COLO668 (cell line): ENCODE results near the gene CFTR.

Experiments used
- DNase-seq: peaks from one replicate; lab custom pipeline; 2025; ENCODE audit not compliant: unreplicated experiment; lab: John Stamatoyannopoulos, UW

The CFTR gene

GRCh38 chr7:117582219-117582704, 102.4 kb downstream of the CFTR start:
- DNase-seq, result no peak

GRCh38 chr7:117587931-117588330, 108.1 kb downstream of the CFTR start:
- no peak for DNase-seq

DNA sequence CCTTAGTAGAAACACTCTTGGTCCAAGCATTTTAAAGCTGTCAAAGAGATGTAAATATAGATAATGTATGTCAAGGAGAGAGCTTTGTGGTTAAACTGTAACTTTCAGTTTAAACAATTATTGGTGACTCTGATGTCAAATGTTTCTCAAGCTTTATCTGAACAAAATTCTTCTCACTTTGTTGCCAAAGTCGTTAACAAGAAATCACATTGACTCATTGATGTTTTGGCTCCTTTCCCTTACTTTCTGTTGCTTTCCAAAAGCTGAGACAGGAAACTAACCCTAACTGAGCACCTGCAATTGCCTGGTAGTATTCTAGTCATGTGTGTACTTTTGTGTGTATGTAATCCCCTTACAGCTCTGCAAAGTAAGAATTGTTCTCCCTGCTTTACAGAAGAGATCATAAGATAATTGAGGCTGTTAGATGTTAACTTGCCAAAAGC, 108.5 kb downstream of the CFTR start:
- no peak for DNase-seq

- no peak for DNase-seq
Measured at GRCh38 chr7:117590191-117590590, 110.4 kb downstream of the CFTR start.

DNA sequence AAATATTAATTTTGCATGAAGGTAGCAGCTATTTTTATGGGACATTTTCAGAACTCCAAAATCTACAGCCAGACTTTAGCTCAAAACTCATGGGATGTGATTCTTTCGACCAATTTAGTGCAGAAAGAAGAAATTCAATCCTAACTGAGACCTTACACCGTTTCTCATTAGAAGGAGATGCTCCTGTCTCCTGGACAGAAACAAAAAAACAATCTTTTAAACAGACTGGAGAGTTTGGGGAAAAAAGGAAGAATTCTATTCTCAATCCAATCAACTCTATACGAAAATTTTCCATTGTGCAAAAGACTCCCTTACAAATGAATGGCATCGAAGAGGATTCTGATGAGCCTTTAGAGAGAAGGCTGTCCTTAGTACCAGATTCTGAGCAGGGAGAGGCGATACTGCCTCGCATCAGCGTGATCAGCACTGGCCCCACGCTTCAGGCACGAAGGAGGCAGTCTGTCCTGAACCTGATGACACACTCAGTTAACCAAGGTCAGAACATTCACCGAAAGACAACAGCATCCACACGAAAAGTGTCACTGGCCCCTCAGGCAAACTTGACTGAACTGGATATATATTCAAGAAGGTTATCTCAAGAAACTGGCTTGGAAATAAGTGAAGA, 112.3 kb downstream of the CFTR start:
- DNase-seq, result no peak

GRCh38 chr7:117596134-117596533, 116.3 kb downstream of the CFTR start:
- DNase-seq, result no peak

DNA sequence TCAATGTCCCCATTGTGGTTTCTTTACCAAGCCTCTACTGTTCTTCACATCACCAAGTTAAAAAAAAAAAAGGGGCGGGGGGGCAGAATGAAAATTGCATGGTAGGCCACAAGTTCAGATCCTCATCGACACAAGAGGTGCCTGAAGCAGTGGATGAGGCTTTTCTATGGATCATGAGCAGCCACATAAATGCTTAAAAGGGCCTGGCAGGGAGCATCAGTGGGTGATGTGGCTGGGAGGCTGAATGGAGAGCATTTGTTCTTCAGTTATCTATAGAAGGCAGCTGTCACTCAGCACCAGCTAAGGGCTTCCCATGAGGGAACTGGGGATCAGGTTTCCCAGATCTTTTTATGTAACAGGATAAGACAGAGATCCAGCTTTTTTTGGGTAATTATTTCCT, 117.9 kb downstream of the CFTR start:
- DNase-seq, result no peak

DNA sequence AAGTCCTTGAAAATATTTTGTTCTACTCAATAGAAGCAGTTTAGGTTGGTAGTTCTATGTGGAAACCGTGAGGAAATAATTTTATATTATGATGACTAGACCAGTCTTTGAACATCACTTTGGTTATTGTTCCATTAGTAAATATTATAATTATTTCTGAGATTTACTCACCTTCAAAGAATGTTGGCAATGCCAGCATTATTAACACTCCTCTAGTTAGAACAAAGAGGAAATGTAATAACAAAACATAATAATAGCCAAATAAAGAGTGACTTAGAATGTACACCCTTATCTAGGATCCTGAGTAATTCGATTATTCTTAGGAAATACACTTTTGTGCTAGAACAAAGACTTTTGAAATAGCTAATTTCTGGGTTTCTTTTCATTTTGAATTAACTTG, 121.1 kb downstream of the CFTR start:
- no peak for DNase-seq

DNA sequence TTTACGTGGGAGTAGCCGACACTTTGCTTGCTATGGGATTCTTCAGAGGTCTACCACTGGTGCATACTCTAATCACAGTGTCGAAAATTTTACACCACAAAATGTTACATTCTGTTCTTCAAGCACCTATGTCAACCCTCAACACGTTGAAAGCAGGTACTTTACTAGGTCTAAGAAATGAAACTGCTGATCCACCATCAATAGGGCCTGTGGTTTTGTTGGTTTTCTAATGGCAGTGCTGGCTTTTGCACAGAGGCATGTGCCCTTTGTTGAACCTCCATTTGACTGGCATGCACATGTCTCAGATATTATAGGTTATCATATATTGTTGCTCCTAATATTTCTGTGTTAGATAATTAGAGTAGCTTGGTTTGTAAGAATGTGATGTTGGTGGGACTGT, 123.8 kb downstream of the CFTR start:
- DNase-seq, result no peak

GRCh38 chr7:117605712-117606111, 125.9 kb downstream of the CFTR start:
- no peak for DNase-seq

GRCh38 chr7:117606132-117606531, 126.3 kb downstream of the CFTR start:
- no peak for DNase-seq

DNA sequence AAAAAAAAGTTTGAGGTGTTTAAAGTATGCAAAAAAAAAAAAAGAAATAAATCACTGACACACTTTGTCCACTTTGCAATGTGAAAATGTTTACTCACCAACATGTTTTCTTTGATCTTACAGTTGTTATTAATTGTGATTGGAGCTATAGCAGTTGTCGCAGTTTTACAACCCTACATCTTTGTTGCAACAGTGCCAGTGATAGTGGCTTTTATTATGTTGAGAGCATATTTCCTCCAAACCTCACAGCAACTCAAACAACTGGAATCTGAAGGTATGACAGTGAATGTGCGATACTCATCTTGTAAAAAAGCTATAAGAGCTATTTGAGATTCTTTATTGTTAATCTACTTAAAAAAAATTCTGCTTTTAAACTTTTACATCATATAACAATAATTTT, 130.6 kb downstream of the CFTR start:
- DNase-seq, result no peak

- DNase-seq, result no peak
Measured at GRCh38 chr7:117612637-117613036, 132.8 kb downstream of the CFTR start.

- DNase-seq, result no peak
Measured at GRCh38 chr7:117616694-117617093, 136.9 kb downstream of the CFTR start.

DNA sequence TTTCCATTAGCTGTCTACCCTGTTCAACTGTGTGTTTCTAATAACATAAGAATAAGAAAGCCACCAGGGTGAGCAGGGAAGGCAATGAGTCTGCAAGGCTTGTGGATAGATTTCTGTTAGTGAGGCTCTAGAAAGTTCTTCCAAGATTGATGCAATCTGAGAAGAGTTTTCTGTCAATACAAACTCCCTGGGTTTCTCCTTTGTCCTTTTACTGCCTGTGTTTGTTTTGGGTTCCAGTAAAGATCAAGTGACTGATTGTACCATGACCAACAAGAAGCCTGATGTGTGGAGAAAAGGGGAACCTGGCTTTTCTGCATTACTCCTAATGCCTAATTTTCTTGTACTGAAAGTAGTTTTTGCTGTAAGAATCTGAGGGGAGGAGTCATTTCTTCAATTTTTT, 139.9 kb downstream of the CFTR start:
- DNase-seq, result no peak

GRCh38 chr7:117621075-117621618, 141.3 kb downstream of the CFTR start:
- no peak for DNase-seq

DNA sequence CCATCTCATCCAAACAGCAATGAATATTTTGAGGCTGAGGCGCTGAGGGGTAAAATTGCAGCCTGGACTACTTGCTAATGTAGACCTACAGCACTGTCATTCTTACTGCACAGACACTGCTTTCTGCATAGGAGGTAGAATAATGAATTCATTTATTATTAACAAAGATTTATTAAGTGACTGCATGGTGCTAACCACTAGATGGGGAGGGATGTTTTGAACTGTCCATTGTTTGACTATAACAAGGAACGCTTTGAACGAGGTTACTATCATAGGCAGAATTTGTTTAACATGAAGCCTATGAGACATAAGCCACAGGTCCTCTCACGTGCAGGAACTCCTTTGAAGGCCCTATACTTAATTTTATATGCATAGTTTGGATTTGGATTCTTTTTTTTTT, 143.8 kb downstream of the CFTR start:
- no peak for DNase-seq

DNA sequence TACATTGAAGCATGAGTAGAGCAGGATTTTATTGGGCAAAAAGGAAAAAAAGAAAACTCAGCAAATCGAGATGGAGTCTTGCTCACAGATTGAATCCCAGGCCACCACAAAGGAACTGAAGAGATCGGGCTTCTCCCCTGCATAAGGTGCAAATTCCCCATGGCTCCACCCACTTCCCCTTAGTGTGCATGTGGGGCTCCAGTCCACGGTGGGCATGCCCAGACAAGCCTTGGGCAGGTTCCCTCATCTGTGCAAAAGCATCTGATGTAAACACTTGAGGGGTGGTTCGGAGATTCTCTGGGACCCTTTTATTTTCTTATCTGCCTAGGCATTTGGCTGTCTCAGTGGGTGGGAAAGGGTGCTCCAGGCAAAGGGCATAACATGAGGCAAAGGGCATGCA, 150.7 kb downstream of the CFTR start:
- DNase-seq, result peak; percentile 13

DNA sequence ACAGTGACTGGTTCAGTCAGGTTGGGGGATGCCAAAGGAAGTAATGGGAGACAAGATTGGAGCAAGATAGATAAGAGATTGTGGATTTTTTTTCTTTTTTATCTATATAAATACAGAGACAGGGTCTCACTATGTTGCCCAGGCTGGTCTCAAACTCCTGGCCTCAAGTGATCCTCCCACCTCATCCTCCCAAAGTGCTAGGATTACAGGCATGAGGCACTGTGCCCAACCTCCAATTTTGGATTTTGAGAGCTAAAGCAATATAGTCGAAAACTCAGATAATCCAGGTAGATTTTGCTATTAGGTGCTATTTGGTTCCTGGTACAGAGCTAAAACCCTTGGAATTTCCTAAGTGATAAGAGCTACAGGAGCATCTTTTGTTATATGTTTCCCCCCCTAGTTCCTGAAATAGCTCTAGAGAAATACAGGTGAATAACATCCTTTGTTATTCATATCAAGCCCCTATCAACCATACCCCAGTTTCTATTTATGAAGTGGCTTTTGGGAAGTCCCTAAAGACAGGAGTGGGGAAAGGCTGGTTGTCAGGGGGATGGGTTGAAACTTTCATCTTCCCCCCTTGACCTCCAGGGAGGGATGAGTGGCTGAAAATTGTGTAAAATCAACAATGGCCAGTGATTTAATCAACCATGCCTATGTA, 151.2 kb downstream of the CFTR start:
- DNase-seq, result no peak

DNA sequence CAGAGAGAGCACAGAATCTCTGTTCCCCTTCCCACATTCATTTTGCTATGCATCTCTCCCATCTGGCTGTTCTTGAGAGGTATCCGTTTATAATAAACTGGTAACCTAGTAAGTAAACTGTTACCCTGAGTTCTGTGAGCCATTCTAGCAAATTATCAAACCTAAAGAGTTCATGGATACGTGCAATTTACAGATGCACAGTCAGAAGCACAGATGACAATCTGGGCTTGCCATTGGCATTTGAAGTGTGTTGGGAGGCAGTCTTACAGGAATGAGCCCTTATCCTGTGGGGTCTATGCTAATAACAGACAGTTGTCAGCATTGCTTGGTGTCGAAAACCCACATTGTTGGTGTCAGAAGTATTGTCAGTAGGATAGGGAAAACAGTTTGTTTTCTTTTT, 151.8 kb downstream of the CFTR start:
- no peak for DNase-seq

DNA sequence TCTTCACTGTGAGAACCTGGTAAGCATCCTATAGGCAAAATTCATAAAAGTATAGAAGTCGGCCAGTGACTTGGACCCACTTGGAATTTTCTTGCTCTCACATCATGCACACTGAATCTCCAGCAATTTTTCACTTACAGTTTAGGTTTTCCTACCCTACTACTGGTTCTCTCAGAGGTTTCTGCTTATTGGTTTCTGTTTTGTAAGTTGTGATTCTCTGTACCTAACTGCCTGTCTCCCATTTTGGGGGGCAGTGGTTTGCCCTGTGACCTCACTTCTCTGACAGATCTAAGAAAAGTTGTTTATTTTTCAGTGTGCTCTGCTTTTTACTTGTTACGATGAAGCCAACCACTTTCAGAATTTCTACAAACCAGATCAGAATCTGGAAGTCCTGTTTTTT, 158.1 kb downstream of the CFTR start:
- no peak for DNase-seq

- no peak for DNase-seq
Measured at GRCh38 chr7:117639966-117640365, 160.1 kb downstream of the CFTR start.

- DNase-seq, result no peak
Measured at GRCh38 chr7:117640465-117640864, 160.6 kb downstream of the CFTR start.
